HG03571 (cell line): ENCODE data around the gene RBFOX2.
"Not testable (repeated sequence)": the region's sequence is repeated elsewhere in the genome, so short reads cannot be mapped to it uniquely, and the experiment has no call there.

Experiments used
- ATAC-seq: cut with Tn5 transposase; IDR thresholded peaks from one replicate; pipeline ENCODE4 v1.9.1; 2021; ENCODE audit not compliant: unreplicated experiment

Gene RBFOX2, protein sequence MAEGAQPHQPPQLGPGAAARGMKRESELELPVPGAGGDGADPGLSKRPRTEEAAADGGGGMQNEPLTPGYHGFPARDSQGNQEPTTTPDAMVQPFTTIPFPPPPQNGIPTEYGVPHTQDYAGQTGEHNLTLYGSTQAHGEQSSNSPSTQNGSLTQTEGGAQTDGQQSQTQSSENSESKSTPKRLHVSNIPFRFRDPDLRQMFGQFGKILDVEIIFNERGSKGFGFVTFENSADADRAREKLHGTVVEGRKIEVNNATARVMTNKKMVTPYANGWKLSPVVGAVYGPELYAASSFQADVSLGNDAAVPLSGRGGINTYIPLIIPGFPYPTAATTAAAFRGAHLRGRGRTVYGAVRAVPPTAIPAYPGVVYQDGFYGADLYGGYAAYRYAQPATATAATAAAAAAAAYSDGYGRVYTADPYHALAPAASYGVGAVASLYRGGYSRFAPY

DNA sequence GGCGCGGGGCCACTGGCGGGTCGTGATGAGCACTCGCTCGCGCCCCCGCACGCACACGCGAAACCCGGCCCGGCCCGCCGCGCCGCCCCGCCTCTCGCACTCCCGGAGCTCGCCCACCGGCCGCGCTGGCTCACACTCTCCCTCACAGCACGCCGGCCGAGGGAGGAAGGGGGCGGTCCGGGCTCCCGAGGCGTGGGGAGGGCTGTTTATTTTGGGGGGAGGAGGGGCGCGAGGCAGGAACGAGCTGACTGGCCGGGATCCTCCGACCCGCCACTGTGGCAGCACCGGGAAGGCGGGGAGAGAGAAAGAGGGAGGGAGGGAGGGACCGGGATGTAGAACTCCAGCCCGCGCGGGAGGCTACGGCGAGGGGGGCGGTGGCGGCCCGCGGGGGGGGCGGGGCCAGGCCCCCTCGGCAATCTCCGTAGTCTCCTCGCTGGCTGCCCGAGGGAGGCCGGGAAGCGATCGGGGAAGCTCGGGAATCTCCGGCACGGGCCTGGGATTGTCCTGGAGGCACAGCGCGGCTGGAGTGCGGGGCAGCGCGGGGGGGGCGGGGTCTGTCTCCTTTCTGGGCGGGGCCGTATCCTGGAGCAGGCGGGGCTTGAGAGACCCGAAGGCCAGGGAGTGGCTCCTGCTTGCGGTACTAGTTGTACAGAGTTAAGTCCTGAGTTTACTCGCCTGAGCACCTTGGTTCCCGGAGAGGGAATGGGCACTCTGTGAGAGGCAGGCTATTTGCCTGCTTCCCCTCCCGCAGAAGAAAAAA, at the start of gene RBFOX2:
Gene RBFOX2, minus strand, starts transcription at position 179 of the 760 bp plus-strand sequence. CDS start 399 bp downstream, outside the sequence.
- no peak for ATAC-seq

DNA sequence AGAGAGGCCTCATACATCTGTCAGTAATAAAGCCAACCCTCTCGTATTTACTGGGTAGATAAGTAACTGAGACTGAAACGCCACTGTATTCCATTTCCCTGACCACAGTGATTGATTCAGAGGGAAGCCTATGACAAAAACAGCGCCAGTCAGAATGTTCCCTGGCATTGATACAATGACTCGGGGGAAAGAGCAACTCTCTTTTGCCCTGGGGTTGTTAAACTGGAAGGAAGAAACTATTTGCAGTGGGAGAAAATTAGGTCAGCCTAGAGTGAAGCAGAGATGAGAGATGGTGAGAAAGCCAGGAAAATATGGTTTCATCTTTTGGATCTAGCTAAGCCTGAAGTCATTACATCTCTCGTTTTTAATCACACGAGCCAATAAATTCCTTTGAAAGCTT, 48.6 kb upstream of the RBFOX2 start:
- no peak for ATAC-seq

DNA sequence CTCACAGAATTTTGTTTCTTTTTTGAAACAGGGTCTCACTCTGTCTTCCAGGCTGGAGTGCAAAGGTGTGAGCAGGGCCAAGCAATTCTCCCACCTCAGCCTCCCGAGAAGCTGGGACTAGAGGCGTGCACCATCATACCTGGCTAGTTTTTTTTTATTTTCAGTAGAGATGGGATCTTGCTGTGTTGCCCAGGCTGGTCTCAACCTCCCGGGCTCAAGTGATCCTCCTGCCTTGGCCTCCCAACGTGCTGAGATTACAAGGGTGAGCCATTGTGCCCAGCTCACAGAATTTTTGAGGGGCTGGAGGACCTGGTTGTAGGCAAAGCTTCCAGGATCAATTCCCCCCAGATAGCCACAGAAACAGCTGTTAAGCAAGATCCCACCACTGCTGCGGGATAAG, 47.1 kb upstream of the RBFOX2 start:
- no peak for ATAC-seq

DNA sequence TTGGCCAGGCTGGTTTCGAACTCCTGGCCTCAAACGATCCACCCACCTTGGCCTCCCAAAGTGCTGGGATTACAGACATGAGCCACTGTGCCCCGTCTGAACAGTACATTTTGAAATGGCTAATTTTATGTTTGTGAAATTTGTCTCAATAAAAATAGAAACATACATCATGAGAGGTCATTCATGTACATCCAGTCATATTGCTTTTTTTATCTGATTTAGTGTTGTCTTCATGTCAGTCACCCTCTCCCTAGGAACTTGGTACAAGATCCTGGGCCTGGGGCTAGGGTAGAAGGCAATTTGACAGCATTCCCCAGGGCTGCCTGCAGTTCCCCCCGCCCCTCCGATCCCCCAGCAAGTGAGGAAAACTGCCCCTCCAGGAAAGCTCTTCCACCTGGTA, 46.6 kb upstream of the RBFOX2 start:
- no peak for ATAC-seq

DNA sequence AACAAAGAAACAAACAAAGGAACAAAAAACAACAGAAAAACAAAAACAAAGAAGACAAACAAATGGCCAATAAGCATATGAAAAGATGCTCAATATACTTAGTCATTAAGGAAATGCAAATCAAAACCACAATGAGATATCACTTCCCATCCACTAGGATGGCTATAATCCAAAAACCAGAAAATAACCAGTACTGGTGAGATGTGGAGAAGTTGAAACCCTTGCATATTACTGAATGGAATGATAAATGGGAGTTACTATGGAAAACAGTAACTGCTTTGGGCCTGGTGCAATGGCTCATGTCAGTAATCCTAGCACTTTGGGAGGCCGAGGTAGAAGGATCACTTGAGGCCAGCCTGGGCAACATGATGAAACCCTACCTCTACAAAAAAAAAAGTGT, 44.9 kb upstream of the RBFOX2 start:
- no peak for ATAC-seq

DNA sequence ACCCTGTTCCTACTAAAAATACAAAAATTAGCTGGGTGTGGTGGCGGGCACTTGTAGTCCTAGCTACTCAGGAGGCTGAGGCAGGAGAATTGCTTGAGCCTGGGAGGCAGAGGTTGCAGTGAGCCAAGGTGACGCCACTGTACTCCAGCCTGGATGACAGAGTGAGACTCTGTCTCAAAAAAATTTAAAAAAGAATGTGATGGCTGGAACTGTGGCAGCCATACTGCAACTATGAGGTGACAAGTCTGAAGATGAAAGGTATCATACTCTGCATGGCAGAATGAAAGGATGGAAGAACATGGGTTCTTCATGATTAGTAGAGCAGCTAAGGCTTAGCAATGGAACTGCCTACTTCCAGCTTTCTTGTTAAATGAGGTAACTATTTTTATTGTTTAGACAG, 42.0 kb upstream of the RBFOX2 start:
- ATAC-seq: not testable (repeated sequence)

DNA sequence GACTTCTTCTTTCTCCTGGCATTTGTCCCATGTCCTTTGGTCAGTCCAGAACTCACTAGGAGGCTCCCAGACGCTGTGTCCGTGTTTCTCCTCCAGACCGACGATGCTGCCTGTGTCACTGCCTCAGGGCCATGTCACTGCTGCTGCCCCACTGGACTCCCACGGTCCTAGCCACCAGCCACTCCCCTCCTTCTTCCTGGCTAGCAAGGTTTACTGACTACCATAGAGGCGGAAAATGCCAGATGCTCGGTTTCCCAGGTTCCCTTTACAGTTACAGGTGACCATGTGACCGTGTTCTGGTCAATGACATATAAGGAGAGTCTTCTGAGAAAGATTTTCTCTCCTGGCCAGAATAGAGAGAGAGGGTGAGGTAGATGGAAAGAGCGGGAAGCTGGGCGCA, 40.7 kb upstream of the RBFOX2 start:
- no peak for ATAC-seq

DNA sequence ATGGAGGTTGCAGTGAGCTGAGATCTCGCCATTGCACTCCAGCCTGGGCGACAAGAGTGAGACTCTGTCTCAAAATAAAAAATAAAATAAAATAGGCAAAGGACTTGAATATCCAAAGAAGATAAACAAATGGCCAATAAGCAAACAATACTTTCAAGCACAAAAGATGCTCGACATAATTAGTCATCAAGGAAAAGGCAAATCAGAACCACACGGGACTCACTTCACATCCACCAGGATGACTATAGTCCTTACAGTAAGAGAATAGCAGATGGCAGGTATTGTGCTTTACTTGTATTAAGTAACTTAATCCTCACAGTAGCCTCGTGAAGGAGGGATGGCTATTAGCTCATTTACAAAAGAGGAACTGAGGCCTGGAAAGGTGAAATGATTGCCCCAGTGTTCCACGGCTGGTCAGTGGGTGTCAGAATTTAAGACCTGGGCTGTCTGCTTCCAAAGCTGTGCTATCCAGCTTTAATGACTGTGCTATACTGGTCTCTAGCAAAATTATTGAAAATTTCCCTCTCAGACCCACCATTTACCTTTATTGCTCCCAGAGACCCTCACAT, 40.2 kb upstream of the RBFOX2 start:
- no peak for ATAC-seq

DNA sequence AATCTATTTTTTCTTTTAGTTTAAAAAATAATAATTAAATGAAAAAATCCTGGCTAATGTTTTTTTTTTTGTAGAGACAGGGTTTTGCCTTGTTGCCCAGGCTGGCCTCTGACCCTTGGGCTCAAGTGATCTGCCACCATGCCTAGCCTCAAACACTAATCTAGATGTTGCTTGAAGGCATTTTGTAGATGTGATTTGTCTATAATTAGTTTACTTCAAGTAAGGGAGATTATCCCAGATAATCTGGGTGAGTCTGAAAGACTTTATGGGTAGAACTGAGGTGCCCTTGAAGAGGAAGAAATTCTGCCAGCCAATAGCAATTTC, 38.6 kb upstream of the RBFOX2 start:
- ATAC-seq: no peak

DNA sequence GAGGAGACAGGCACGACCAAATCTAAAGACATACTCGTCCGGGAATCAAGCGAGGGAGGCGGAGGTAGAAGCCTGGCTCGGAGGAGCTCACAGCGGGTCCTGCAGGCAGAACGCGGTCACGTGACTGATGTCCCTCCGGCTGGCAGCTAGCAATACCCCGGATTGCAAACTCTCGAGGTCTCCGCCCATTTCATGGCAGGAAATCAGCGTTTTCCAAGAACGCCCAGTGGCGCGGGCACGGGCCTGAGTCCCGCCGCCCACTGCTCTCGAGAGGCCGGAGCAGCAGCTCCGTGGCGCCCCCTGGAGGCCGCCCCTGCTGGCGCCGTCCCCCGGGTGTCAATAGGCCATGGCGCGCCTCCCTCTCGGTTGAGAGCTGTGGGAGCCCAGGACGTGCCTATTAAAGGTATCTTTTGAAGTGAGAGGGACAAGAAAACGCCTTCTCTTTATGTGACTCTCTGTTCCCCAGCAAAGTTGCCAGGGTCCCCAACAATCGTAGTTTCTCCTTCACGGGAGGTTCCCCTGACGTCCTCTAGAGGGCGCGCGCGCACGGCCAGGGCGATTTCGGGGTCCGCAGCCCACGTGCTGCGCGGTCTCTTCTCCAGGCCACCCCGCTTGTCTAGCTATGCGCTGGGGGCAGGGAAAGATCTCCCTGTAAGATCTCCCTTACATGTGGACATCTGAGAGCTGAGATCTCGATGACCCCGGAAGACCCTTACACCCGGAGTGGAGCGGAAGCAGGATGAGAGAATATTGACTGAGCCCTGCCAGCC, 37.3 kb upstream of the RBFOX2 start:
- ATAC-seq: no peak

DNA sequence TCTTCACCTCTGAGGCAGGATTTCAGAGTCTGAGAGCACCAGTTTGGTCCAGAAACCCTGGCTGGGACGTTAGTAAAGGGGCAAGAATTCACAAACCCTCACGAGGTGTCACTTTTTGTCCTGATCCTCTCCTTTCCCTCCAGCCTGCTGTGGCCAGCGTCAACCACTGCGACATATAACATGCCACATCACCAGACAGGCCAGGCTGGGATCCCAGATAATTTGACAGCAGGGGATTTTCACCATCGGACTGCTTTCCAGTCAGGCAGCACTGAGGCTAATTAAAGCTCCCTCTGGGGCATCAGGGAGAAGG, 36.8 kb upstream of the RBFOX2 start:
- ATAC-seq: no peak

DNA sequence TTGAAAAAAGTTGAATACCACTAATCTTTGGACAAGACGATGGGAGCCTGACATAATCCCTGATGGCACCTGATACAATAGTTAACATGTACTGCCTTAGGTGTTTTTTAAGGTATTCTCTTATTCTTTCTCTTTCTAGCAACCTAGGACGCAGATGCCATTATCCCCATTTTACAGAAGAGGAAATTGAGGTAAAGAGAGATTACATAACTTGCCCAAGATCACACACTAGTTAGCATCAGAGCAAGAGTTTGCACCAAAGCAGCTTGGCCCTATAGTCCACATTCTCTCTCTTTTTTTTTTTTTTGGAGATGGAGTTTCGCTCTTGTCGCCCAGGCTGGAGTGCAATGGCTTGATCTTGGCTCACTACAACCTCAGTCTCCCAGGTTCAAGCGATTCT, 35.7 kb upstream of the RBFOX2 start:
- no peak for ATAC-seq

DNA sequence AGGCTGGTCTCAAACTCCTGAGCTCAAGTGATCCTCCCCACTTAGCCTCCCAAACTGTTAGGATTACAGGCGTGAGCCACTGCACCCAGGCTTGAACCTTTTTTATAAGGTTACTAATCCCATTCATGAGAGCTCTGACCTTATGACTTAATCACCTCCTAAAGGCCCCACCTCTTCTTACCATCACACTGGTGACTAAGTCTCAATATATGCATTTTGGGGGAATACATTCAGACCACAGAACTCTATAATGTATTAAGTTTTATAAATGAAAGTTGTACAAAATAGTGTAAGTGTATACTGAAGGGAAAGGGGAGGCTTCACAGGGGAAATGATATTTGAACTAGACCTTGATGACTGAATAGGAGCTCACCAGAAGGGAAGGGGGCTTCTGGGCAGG, 28.4 kb upstream of the RBFOX2 start:
- no peak for ATAC-seq

DNA sequence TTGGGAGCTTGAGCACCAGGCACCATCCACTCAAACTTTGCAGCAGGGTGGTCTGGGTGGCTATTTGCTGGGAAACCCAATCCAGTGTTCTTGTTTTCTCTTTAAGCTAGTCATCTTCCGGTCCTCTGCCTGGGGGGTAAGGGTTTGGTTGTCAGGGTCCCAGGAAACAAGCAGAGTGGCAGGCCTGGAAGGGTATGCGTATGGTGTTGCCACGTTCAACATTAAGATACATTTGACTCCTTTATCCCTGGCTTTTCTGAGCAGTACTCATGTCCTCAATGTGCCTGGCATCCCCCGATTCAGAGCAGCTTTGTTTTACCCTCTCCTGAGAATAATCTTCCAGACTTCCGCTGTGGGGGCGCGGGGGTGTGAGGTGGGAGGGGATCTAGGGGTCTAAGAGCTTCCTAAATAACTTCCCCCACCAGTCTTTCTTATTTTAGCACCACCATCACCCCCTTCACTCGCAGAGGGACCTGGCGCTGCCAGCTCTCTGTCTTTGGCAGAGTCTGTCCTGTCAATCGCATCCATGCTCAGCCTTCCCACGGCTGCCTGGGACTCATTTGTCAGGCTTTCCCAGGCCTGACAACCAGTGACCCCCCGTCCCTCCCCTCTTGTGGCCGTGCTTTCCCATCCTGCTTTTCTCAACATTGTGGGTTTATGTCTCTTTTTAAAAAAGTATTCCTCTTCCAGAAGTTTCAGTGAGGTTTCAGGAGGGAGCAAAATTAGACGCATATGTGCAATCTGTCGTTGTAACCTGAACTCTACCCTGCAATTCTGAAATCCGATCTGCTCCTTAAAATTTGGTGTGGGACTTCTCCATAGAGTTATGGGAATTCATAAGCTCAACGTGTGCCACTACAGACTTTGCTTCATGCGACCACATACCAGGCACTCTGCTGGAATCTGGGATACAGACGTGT, 27.0 kb upstream of the RBFOX2 start:
- no peak for ATAC-seq

DNA sequence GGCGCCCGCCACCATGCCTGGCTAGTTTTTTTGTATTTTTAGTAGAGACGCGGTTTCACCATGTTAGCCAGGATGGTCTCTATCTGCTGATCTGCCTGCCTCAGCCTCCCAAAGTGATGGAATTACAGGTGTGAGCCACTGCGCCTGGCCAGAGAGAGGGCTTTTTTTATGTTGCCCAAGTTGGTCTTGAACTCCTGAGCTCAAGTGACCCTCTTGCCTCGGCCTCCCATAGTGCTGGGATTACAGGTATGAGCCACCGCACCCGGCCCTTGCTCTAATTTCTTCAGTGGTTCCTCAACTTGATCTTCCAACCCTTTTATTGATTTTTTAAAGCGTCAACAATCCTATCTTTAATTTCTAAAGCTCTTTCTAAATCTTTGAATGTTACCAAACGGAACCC, 25.8 kb upstream of the RBFOX2 start:
- not testable (repeated sequence) for ATAC-seq

DNA sequence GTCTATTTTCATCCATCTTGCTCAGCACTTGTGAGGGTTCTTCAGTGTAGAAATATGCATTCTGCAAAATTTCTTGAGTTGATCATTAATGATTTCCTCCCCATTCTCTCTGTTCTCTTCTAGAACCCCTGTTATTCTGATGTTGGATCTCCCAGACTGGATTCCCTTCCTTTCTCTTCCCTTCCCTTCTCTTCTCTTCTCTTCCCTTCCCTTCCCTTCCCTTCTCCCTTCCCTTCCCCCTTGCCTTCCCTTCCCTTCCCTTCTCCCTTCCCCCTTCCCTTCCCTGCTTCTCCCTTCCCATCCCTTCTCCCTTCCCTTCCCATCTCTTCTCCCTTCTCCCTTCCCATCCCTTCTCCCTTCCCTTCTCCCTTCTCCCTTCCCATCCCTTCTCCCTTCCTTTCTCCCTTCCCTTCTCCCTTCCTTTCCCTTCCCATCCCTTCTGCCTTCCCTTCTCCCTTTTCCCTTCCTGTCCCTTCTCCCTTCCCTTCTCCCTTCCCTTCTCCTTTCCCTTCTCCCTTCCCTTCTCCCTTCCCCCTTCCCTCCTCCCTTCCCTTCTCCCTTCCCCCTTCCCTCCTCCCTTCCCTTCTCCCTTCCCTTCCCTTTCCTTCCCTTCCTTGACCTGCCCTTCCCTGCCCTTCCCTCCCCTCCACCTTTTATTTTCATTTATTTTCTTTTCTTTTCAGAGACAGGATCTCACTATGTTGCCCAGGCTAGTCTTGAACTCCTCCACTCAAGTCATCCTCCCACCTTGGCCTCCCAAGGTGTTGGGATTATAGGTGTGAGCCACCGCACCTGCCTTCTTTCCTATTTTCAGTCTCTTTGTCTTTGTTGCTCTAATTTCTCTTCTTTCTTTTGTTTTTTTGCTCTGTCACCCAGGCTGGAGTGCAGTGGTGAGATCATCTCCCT, 24.9 kb upstream of the RBFOX2 start:
- no peak for ATAC-seq

DNA sequence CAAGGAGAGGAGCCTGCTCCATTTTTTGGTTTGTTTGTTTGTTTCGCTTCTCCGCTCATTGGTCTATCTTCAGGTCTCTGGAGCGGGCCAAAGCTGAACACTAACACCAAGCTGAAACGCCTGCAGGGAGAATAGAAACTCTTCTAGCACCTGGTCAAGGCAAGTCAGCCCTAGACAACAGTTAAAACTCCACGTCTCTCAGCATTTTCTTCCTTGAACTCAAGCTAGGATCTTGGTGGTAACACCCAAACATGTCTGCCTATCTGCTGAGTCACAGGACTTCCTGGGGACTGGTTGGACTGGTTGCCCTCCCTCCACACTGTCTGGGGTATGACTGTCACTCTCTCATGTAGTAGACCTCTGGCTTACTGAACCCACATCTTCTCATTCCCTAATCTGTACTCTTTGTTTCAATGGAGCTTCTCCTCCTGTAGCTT, 23.9 kb upstream of the RBFOX2 start:
- no peak for ATAC-seq

DNA sequence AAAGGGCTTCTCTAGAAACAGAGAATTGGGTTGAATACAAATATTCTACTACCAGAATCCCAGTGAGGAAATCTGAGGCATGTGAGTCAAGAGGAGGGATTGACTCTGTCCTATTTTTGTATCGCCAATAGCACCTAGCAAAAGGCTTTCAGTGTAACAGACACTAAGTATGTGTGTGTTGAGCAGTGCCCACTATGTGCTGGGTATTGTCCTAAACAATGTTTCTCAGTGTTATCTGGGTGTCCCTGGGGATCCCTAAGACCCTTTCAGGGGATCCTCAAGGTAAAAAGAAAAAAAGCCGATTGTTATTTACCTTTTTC, 21.0 kb upstream of the RBFOX2 start:
- ATAC-seq: no peak

DNA sequence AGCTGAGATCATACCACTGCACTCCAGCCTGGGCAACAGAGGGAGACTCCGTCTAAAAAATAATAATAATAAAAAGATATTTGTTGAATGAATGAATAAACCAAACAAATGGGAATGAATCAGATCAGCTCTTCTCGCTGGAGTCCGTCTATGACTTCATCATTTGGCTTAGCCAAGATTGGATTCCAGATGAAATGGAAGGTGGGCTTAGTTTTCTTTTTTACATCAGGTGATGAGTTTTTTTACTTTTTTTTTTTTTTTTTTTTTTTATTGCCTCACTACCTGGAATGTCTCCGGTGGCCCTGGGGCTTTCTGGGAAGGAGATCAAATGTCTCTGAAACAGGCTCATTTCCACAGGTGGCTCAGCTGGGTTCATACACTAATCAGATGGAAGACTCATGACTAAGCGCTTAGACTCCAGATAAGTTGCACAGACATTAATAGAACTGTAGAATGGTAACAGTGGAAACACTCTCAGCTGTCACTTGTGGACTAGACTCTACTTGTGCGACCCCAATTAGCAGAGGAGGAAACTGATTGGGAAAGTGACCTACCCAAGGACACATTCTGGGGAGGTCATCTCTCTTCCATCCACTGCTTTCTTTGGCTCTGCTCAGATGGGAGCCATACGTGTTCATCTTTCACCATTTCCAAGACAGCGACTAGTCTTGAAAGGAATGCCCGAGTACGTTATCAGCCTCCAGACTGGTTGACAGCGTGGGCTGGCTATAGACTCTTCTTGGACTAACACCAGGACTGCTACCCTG, 20.5 kb upstream of the RBFOX2 start:
- ATAC-seq: no peak
